HG02588 (cell line): ENCODE measurements around the gene FAM20C.

Experiments used
- ATAC-seq: cut with Tn5 transposase; IDR thresholded peaks from one replicate; pipeline ENCODE4 v1.9.1; 2021; ENCODE audit warnings: mild to moderate bottlenecking, moderate library complexity; ENCODE audit not compliant: unreplicated experiment

FAM20C gene

GRCh38 chr7:191981-192649 lies at the start of gene FAM20C:
Gene FAM20C, plus strand, starts transcription at chr7:192571. Its CDS starts 629 bp downstream, at chr7:193200.
- no peak for ATAC-seq

- ATAC-seq, result no peak
Observed at GRCh38 chr7:143145-143751, 49.1 kb upstream of the FAM20C start.

GRCh38 chr7:143811-144453 lies 48.4 kb upstream of the FAM20C start:
- ATAC-seq, result no peak

- no peak for ATAC-seq
Observed at GRCh38 chr7:144454-144826, 47.9 kb upstream of the FAM20C start.

DNA sequence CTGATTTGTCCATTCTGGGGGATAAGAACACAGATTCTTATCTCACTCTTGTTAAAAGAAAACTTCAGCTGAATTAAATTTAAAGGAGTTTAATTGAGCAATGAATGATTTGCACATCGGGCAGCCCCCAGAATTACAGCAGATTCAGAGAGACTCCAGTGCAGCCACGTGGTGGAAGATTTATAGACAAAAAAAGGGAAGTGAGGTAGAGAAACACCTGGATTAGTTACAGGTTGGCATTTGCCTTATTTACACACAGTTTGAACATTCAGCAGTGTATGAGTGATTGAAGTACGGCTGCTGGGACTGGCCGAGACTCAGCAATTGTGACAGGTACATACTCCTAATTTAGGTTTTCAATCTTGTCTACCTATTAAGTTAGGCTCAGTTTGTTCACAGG lies 46.5 kb upstream of the FAM20C start:
- ATAC-seq, result no peak

DNA sequence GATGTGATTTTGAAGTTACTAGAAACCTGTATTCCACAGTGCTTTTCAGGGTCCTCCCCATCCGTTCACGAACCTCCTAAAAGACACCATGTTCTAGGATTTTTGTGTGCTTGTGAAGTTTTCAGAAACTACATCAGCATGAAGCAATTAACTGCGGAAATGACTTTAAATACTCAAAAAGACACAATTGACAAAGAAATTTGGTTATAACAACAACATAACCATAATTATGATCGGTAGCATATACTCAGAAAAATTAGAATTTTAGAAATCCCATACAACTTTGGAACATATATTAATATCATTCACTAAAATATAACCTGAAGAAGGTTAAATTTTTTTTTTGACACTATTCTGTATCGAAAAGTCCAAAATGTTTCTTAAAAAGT lies 43.8 kb upstream of the FAM20C start:
- no peak for ATAC-seq

DNA sequence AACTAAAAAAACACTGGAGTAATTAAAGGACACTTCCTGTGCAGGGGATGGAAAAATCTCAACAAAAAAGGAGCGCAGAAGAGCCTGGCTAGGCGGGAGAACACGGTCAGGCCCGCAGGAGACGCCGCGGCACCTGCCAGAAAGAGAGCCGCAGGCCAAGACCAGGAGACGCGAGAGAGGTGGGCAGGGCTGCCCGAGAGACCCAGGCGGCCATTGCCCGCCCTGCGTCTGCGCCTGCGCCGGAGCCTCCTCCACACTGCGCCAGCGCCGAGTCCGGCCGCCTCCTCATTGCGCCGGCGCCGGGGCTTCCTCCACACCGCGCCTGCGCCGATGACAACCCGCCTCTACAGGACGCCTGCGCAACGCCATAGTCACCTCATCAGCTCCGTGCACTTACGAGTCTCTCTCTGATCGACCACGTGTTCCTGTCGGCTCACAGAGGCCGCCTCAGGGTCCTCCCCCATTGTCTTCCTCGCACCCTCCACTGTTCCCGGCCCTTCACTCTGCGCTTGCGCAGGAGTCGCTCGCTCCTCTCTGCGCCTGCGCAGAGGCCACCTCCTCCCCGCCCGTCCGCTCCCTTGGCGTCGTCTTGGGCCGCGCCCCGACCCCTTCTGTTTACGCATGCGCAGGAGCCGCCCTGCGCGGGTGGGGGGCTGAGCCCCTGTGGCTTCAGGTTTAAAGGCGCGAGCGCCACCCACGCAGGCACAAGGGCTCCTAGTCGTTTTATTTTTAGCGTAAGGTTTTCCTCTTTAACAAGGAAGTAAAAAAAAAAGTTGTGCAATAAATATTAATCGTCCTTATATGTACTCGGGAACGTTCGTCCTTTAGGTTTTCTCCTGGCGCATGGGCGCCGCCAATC lies 43.2 kb upstream of the FAM20C start:
- ATAC-seq, result peak; percentile 96

DNA sequence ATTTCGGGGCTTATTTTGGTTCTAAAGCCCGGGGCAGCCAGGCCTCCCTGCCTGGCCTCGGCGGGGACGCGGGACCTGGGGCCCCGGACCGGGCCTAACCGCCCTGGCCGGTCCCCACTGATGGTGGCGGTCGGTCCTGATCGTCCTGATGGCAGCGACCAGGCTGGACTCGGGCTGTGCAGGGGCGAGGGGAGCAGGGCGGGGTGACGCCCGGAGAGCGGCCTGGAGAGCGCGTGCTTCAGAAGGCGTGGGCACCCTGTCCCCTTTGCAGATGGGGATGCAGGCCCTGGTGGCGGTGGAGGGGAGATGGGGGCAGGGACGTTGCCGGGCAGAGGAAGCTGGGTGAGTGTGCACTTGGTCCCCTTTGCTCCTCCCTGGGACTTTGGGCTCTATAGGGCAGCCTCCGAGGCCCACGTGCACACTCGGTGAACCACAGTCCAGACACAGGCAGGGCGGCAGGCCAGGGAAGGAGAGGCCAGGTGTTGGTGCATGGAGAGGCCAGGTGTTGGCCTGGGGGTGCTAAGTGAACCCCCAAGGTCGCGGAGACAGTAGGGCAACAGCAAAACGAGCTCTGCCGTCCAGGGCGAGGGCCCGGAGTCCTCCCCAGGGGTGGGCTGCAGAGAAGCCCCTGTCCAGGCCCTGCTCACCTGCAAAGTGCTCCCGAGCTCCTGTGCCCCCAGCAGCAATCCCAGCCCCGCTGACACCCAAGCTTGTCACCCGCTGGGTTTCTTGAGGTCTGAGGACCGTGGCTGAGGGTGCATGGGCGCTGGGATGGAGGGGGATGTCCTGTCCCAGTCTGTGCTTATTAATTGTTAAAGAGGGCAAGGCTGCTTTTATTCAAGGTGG lies 42.4 kb upstream of the FAM20C start:
- peak; percentile 12 for ATAC-seq

DNA sequence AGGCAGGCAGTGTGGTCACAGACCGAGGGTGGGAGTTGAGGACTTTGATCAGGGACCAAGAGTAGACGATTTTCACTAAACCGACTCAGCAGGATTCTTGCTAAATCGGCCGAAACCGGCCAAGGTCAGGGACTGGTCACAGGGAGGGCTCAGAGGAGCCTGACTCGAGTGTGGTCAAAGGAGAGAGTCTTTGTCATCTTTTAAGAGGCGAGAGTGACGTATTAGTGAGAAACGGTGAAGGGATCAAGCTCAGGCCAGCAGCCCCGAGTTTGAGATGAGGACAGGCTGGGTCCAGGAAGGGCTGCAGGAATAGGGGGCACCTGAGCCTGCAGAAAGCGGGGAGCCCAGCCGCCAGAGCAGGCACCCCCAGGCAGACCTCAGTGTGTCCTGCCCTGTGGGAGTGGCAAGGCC lies 41.6 kb upstream of the FAM20C start:
- ATAC-seq, result no peak

DNA sequence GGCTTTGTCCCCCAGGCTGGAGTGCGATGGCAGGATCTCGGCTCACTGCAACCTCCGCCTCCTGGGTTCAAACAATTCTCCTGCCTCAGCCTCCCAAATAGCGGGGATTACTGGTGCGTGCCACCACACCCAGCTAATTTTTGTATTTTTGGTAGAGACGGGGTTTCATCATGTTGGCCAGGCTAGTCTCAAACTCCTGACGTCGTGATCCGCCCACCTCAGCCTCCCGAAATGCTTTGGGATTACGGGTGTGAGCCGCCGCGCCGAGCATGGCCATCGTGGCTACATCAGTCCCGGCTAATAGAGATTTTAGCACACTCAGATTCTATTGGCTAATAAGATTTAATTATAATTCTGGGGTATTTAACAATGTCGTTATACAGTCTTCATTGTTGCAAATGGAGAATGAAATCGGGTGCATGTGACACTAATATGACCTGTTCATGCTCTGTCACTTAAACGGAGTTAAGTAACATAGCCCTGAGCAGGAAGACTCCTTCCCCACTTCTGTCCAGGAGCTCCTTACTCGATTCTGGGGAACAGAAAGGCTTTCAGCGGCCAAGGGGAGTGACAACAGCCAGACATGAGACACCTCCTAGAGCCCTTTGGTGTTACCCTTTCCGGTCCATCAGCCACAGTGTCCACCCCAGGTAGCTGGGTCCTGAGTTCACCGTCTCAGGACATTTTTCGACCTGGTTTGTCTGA lies 40.9 kb upstream of the FAM20C start:
- ATAC-seq, result no peak

DNA sequence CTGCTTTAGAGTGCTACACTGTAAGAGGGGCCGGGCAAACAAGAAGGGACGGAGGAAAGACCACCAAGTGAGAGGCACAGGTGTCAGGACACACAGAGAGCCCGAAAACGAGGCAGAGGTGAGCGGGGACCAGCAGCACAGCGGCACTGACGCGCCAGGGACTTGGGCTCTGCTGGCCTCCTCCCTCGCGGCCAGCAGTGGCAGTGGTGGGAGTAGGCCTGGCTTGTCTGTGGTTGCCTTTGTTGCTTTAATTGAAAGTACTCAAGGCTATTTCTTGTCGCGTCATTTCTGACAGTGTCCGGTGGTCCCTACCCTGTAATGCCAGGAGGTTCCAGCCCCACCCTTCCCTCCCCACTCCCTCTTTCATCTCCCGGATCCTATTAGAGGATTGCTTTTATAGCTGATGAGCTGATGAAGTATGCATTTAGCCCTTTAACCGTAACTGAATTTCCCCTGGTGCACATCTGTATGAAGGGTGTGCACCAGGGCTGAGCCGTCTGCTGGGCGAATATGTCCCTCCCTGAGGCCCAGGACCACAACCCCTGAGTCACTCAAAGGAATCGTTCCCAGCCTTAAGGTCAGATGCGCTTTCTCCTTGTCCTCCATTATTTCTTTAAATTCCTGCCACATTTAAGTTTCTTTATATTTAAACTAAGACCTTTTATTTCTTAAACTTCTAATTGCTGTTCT lies 39.5 kb upstream of the FAM20C start:
- ATAC-seq, result no peak

GRCh38 chr7:153604-154003 lies 38.8 kb upstream of the FAM20C start:
- no peak for ATAC-seq

DNA sequence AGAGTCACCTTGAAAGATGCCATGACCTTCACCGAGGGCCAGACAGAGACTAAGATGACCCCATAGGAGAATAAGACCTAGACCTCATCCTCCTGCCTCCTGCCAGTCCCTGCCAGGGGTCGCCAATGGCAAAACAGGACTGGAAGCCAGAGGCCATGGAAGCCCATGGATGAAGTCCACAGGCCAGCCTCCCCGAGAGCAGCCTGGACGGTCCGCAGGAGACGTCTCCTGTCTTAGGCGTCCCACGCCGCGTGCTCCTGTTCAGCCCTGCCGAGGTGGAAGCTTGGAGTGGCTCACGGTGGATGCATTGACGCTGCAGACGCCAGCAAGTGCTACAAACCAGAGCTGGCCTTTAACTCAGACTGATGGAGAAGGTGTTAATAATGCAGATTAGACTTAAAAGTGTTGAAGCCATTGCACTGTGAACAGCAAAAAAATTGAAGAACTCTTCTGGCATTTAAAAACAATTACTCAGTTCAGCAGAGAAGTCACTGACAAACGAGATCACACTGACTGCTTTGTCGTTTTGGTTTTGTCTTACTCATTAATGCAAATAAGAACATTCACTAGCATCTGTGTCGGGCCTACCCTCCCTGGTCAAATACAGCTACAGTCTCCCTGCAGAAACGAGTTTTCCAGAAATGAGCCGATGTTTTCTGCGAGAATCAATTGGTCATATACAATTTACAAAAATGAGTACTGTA lies 38.1 kb upstream of the FAM20C start:
- ATAC-seq, result no peak

DNA sequence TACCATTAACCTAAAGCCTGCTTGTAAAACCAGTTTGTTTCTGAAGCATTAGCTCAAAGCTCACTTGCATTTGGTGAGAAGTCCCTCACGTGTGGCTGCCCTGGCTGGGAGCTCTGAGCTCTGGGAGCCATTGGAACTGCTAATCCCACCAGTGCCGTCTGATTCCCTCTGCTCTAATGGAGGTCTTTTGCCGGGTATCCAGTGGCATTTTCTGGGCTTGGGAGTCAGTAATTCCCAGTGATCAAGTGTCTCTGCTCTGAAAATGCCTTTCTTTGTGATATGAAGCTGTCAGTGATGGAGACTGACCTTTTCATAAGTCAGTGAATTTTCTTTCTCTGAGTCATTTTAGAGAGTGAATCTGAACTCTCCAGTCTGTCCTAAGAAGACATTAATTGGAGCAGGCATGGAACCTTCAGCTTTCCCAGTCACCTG lies 36.9 kb upstream of the FAM20C start:
- ATAC-seq, result no peak

- no peak for ATAC-seq
Observed at GRCh38 chr7:156111-157007, 36.0 kb upstream of the FAM20C start.

- no peak for ATAC-seq
Observed at GRCh38 chr7:157008-157310, 35.4 kb upstream of the FAM20C start.

DNA sequence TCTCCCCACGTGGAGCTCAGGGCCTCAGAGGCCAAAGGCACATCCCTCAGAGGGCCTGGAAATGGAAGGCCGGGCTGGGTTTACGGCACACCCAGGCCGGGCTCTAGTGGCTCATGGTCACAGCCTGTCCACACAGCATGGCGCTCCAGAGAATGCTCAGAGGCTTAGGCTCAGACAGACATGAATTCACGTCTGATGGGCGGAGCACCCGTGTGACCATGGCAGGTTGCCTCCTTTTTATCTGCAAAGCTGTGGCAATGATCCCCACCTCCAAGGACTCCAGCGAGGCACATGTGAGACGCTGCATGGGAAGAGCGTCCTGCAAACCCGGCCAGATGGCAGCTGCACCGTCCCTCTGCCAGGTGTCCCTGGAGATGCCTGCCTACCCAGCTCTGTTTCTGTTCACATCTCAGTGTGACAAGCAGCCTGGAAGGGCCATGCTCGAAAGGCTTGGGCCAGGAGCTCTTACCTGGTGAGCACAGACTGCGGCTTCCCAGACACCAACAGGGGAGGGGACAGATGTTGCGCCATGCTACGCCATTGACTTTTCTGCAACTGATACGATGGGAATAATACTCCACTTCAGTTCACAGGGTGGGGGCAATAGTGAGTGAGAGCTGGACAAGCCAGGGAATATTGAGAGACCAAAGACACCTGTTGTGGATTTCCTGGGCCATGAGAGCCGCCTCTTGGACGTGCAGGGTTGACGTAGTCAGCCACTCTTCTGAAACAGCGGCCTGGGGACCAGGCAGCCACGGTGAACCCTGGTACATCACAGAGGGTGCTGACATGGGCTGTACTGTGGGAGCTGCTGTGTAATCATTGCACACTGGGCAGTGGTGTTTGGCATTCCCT lies 34.4 kb upstream of the FAM20C start:
- no peak for ATAC-seq
